Liver (tissue), 9 donors: ENCODE data around the gene MYF6. TPM values are rescaled to one million over a fixed set of nuclear protein-coding genes. Genes with fewer than 3 reads are reported as not detected.
A peak's percentile ranks its signal among the peaks of the same experiment; 100 is the strongest.

ENCODE experiments used
- DNase-seq: peaks from one replicate; pipeline ENCODE4 v3.0.0-alpha.2; 2017; ENCODE audit warnings: low spot score
- H3K27ac ChIP-seq, 2 donors: one replicate each; pipeline ENCODE4 v1.7.0; 2013; ENCODE audit warnings: inconsistent platforms in 2 of 2, low read length in 2 of 2, control low read depth in 1 of 2, low read depth in 1 of 2, mild to moderate bottlenecking in 1 of 2
- H3K27me3 ChIP-seq, 4 donors: one replicate each; pipeline versions ENCODE4 v1.6.1 to v1.7.0; 2013; ENCODE audit warnings: low read length in 3 of 4, inconsistent platforms in 1 of 4, mild to moderate bottlenecking in 1 of 4, moderate library complexity in 1 of 4; ENCODE audit not compliant: control insufficient read depth in 4 of 4, insufficient read depth in 4 of 4
- H3K36me3 ChIP-seq, 4 donors: one replicate each; pipeline versions ENCODE4 v1.6.1 to v1.7.0; 2013; ENCODE audit warnings: low read length in 3 of 4, mild to moderate bottlenecking in 3 of 4, low read depth in 1 of 4, moderate library complexity in 1 of 4; ENCODE audit not compliant: control insufficient read depth in 4 of 4, insufficient read depth in 3 of 4
- H3K4me1 ChIP-seq, 4 donors: one replicate each; pipeline versions ENCODE4 v1.6.1 to v1.7.0; 2013; ENCODE audit warnings: low read length in 3 of 4, mild to moderate bottlenecking in 3 of 4, moderate library complexity in 1 of 4; ENCODE audit not compliant: control insufficient read depth in 4 of 4, insufficient read depth in 4 of 4
- H3K4me3 ChIP-seq, 3 donors: one replicate each; pipeline versions ENCODE4 v1.6.1 to v1.7.0; 2013; ENCODE audit warnings: low read length in 3 of 3, control low read depth in 1 of 3, low read depth in 1 of 3, mild to moderate bottlenecking in 1 of 3
- H3K9ac ChIP-seq, 2 donors: one replicate each; pipeline ENCODE4 v1.7.0; 2013; ENCODE audit warnings: low read length in 2 of 2, mild to moderate bottlenecking in 2 of 2, moderate library complexity in 2 of 2, control low read depth in 1 of 2, low read depth in 1 of 2
- H3K9me3 ChIP-seq, 4 donors: one replicate each; pipeline versions ENCODE4 v1.6.1 to v1.7.0; 2013; ENCODE audit warnings: low read length in 3 of 4; ENCODE audit not compliant: control insufficient read depth in 4 of 4
- EGR1 ChIP-seq, 2 donors: IDR thresholded peaks; 2 replicates each; pipeline ENCODE4 v1.6.1; 2016 to 2018; ENCODE audit warnings: antibody characterized with exemption in 2 of 2, low read depth in 2 of 2
- FOXA1 ChIP-seq: IDR thresholded peaks from 2 replicates; pipeline ENCODE4 v1.6.1; 2016; ENCODE audit warnings: antibody characterized with exemption
- FOXA2 ChIP-seq: IDR thresholded peaks from 2 replicates; pipeline ENCODE4 v1.6.1; 2016; ENCODE audit warnings: antibody characterized with exemption
- GABPA ChIP-seq, 2 donors: IDR thresholded peaks in 1 of 2; conservative IDR thresholded peaks in 1 of 2; 2 replicates each; pipeline ENCODE4 v1.6.1; 2016; ENCODE audit warnings: antibody characterized with exemption in 2 of 2, mild to moderate bottlenecking in 1 of 2, moderate library complexity in 1 of 2
- HNF4A ChIP-seq, 2 donors: conservative IDR thresholded peaks; 2 replicates each; pipeline ENCODE4 v1.6.1; 2016; ENCODE audit warnings: antibody characterized with exemption in 2 of 2, mild to moderate bottlenecking in 2 of 2
- HNF4G ChIP-seq: IDR thresholded peaks from 2 replicates; pipeline ENCODE4 v1.6.1; 2016; ENCODE audit warnings: antibody characterized with exemption
- JUND ChIP-seq, 2 donors: IDR thresholded peaks; 2 replicates each; pipeline ENCODE4 v1.6.1; 2016; ENCODE audit warnings: antibody characterized with exemption in 2 of 2
- NR2F2 ChIP-seq: IDR thresholded peaks from 2 replicates; pipeline ENCODE4 v1.6.1; 2016; ENCODE audit warnings: antibody characterized with exemption
- RAD21 ChIP-seq, 2 donors: IDR thresholded peaks; 2 replicates each; pipeline ENCODE4 v1.6.1; 2016; ENCODE audit warnings: antibody characterized with exemption in 2 of 2, mild to moderate bottlenecking in 2 of 2
- RXRA ChIP-seq, 2 donors: IDR thresholded peaks; 2 replicates each; pipeline ENCODE4 v1.6.1; 2017 to 2018; ENCODE audit warnings: antibody characterized with exemption in 2 of 2, mild to moderate bottlenecking in 1 of 2
- SP1 ChIP-seq: IDR thresholded peaks from 2 replicates; pipeline ENCODE4 v1.6.1; 2018; ENCODE audit warnings: antibody characterized with exemption, mild to moderate bottlenecking
- TAF1 ChIP-seq: conservative IDR thresholded peaks from 2 replicates; pipeline ENCODE4 v1.6.1; 2016; ENCODE audit warnings: antibody characterized with exemption, mild to moderate bottlenecking
- YY1 ChIP-seq: IDR thresholded peaks from 2 replicates; pipeline ENCODE4 v1.6.1; 2016; ENCODE audit warnings: antibody characterized with exemption, mild to moderate bottlenecking
- WGBS: extraction: QIAGEN DNeasy Blood & Tissue Kit; methylation state at CpG from one replicate; pipeline ENCODE4 v1.1.7; 2013; 5-methylcytosine and 5-hydroxymethylcytosine counted together
- polyA plus RNA-seq, 2 donors: library from polyadenylated mRNA; stranded (reverse) in 1 of 2; unstranded in 1 of 2; fragments of 200-250 nt in 1 of 2; fragments of >200 nt in 1 of 2; fragmentation: Nextera tagmentation in 1 of 2; extraction: Ambion mirVana in 1 of 2; gene quantifications; one replicate each; pipeline versions ENCODE4 v1.2.1 to v1.2.3, GENCODE V29; 2013 to 2015
- total RNA-seq, 2 donors: library from RNA; depleted of rRNA; stranded (reverse); fragments of >200 nt; gene quantifications; one replicate each; pipeline ENCODE4 v1.2.3, GENCODE V29; 2014
- TF ChIP-seq, protein P1 (sequence below): IDR thresholded peaks from 2 replicates; pipeline ENCODE4 v1.6.1; 2016; ENCODE audit warnings: antibody characterized with exemption, mild to moderate bottlenecking
- TF ChIP-seq, protein P2 (sequence below): IDR thresholded peaks from 2 replicates; pipeline ENCODE4 v1.6.1; 2016; ENCODE audit warnings: antibody characterized with exemption
- TF ChIP-seq, protein P3 (sequence below): IDR thresholded peaks from 2 replicates; pipeline ENCODE4 v1.6.1; 2016; ENCODE audit warnings: antibody characterized with exemption
- TF ChIP-seq, protein P4 (sequence below): IDR thresholded peaks from 2 replicates; pipeline ENCODE4 v1.6.1; 2016; ENCODE audit warnings: antibody characterized with exemption
- donor health status: healthy.
- donor health status: healthy.
- donor health status: healthy.
- donor health status: healthy.
- donor health status: healthy.

Gene MYF6
- total and polyA plus RNA-seq, 4 donors, result 0.05 to 0.18 TPM; not detected in 2

DNA sequence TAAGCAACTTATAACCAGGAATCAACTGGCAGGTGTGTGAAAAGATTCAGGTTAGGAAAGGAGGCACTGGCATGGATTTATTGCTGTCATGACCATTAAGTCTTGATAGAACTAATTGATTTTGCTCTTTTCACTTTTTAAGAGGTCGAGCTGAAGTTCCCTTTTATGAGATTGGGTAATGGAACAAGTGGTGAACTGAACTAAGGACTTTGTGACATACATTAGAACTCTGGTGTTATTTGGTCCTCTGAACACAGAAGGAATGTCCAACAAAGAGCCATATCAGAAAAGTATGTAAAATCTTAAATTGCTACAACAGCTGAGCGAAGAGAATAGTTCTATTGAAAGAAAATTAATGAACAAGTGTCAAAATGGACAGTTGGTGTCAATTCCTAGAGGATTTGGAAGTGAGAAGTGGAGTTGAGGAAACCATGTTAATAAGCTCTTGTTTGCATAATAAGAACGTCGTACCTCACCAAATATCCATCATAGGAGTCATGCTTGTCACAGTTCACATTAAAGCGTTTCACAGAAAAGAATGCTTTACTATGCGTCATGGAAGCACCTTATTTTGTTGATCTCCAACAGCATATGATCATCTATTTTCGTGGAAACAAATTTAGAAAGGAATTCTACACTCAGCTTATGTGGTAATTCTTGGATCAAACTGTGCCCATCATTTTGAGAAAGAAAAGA lies 8.4 kb upstream of the MYF6 start:
- H3K9me3 ChIP-seq, result no peaks in the 10 kb centered on the region
- H3K36me3 ChIP-seq, result no peaks in the 10 kb centered on the region
- TF ChIP-seq EGR1 (IDR thresholded peaks at IDR 0.05; ENCODE audit: low read depth in 2 of 2), result no peak
- peak; percentile 65 to 77 for TF ChIP-seq HNF4A (conservative IDR thresholded peaks at IDR 0.05)
- WGBS, result 73% methylated on average over 7 of the region's 7 CpGs
- DNase-seq, result no peak
- no peak overlapping the region for H3K9ac ChIP-seq
- H3K27me3 ChIP-seq, result no peaks in the 10 kb centered on the region
- no peak overlapping the region for H3K4me3 ChIP-seq
- peak overlapping the region in 1 of 2 donors; percentile 72 for H3K27ac ChIP-seq
- H3K4me1 ChIP-seq, result peaks cover 0 to 21% (median 10%) of the 10 kb centered on the region in 4 donors

DNA sequence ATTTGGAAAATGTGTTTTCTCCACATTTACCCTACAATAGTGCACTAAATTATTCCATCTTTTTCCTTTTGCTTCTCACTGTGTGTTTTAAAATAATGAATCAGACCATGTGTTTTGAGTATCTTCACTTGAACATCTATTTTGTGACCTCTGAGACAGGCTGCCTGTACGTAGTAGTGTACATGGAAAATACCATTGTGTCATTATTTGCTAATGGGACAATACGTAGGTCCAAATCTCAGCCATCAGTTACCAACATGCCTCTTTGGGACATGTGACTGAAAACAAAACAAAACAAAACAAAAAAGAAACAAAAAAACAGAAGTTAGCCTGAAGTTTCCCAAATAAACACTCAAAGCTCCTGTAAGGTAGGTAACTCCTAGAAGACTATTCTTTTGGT lies 7.1 kb upstream of the MYF6 start:
- Histone ChIP-seq H3K9ac (no peak overlapping the region), H3K4me1 (peaks cover 3 to 25% (median 10%) of the 10 kb centered on the region in 4 donors), H3K27me3 (no peaks in the 10 kb centered on the region), H3K27ac (no peak overlapping the region), H3K9me3 (no peaks in the 10 kb centered on the region), H3K4me3 (no peak overlapping the region), H3K36me3 (no peaks in the 10 kb centered on the region)
- 47% methylated on average over 2 of the region's 2 CpGs for WGBS
- TF ChIP-seq TAF1 (no peak), FOXA1 (no peak), YY1 (no peak), HNF4A (conservative IDR thresholded peaks at IDR 0.05) (peak; percentile 51 to 68), GABPA (IDR thresholded peaks at IDR 0.05 in 1 of 2, conservative IDR thresholded peaks at IDR 0.05 in 1 of 2) (no peak), RXRA (IDR thresholded peaks at IDR 0.05) (peak in 1 of 2 donors; percentile 52), JUND (IDR thresholded peaks at IDR 0.05) (peak in 1 of 2 donors; percentile 60), RAD21 (IDR thresholded peaks at IDR 0.05) (peak in 1 of 2 donors; percentile 14), NR2F2 (no peak), SP1 (peak; percentile 25), HNF4G (no peak), FOXA2 (no peak), EGR1 (IDR thresholded peaks at IDR 0.05; ENCODE audit: low read depth in 2 of 2) (peak in 1 of 2 donors; percentile 75)
- TF ChIP-seq, protein P1, sequence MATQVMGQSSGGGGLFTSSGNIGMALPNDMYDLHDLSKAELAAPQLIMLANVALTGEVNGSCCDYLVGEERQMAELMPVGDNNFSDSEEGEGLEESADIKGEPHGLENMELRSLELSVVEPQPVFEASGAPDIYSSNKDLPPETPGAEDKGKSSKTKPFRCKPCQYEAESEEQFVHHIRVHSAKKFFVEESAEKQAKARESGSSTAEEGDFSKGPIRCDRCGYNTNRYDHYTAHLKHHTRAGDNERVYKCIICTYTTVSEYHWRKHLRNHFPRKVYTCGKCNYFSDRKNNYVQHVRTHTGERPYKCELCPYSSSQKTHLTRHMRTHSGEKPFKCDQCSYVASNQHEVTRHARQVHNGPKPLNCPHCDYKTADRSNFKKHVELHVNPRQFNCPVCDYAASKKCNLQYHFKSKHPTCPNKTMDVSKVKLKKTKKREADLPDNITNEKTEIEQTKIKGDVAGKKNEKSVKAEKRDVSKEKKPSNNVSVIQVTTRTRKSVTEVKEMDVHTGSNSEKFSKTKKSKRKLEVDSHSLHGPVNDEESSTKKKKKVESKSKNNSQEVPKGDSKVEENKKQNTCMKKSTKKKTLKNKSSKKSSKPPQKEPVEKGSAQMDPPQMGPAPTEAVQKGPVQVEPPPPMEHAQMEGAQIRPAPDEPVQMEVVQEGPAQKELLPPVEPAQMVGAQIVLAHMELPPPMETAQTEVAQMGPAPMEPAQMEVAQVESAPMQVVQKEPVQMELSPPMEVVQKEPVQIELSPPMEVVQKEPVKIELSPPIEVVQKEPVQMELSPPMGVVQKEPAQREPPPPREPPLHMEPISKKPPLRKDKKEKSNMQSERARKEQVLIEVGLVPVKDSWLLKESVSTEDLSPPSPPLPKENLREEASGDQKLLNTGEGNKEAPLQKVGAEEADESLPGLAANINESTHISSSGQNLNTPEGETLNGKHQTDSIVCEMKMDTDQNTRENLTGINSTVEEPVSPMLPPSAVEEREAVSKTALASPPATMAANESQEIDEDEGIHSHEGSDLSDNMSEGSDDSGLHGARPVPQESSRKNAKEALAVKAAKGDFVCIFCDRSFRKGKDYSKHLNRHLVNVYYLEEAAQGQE, result no peak
- TF ChIP-seq, protein P2, sequence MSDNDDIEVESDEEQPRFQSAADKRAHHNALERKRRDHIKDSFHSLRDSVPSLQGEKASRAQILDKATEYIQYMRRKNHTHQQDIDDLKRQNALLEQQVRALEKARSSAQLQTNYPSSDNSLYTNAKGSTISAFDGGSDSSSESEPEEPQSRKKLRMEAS, result peak; percentile 39
- DNase-seq, result no peak

DNA sequence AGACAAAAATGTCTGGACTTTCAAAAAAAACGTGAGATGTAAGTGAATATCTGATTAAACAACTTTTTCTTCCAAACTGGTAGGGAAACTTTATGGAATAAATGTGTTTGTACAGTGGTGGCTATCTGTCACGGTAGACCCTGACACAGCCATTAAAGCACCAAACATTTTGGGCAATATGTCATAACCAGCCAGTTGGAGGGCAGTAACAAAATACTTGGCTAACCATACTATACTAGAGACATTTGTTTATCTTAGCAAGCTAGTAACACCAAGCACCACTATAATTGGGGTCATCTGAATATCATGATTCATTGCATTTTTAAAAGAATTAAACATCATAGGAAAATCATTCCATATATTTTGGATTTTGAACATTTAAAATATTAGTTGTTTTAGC lies 6.0 kb upstream of the MYF6 start:
- 70% methylated on average over 2 of the region's 2 CpGs for WGBS
- no peak overlapping the region for H3K27ac ChIP-seq
- TF ChIP-seq EGR1 (IDR thresholded peaks at IDR 0.05; ENCODE audit: low read depth in 2 of 2) (no peak), HNF4A (conservative IDR thresholded peaks at IDR 0.05) (no peak), SP1 (no peak), FOXA1 (no peak), RXRA (IDR thresholded peaks at IDR 0.05) (no peak), FOXA2 (no peak), YY1 (no peak), NR2F2 (no peak), JUND (IDR thresholded peaks at IDR 0.05) (no peak), GABPA (IDR thresholded peaks at IDR 0.05 in 1 of 2, conservative IDR thresholded peaks at IDR 0.05 in 1 of 2) (no peak)
- TF ChIP-seq, protein P1, result no peak
- TF ChIP-seq, protein P3, sequence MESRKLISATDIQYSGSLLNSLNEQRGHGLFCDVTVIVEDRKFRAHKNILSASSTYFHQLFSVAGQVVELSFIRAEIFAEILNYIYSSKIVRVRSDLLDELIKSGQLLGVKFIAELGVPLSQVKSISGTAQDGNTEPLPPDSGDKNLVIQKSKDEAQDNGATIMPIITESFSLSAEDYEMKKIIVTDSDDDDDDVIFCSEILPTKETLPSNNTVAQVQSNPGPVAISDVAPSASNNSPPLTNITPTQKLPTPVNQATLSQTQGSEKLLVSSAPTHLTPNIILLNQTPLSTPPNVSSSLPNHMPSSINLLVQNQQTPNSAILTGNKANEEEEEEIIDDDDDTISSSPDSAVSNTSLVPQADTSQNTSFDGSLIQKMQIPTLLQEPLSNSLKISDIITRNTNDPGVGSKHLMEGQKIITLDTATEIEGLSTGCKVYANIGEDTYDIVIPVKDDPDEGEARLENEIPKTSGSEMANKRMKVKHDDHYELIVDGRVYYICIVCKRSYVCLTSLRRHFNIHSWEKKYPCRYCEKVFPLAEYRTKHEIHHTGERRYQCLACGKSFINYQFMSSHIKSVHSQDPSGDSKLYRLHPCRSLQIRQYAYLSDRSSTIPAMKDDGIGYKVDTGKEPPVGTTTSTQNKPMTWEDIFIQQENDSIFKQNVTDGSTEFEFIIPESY, result no peak
- TF ChIP-seq, protein P4, sequence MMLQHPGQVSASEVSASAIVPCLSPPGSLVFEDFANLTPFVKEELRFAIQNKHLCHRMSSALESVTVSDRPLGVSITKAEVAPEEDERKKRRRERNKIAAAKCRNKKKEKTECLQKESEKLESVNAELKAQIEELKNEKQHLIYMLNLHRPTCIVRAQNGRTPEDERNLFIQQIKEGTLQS, result no peak

More for the DNA sequence above, 6.0 kb upstream of the MYF6 start:
- no peaks in the 10 kb centered on the region for H3K27me3 ChIP-seq
- peaks cover 3 to 23% (median 10%) of the 10 kb centered on the region in 4 donors for H3K4me1 ChIP-seq
- H3K4me3 ChIP-seq, result no peak overlapping the region
- no peaks in the 10 kb centered on the region for H3K9me3 ChIP-seq
- no peak for DNase-seq
- H3K9ac ChIP-seq, result no peak overlapping the region
- H3K36me3 ChIP-seq, result no peaks in the 10 kb centered on the region
